WTC11 (cell line): ENCODE measurements around the gene PHF14. TPM values are rescaled to one million over a fixed set of nuclear protein-coding genes. Genes with fewer than 3 reads are reported as not detected.
"Not testable (repeated sequence)": the region's sequence is repeated elsewhere in the genome, so short reads cannot be mapped to it uniquely, and the experiment has no call there.

Experiments used
- ATAC-seq: fragments of 200-7000 bp; cut with Tn5 transposase; 2 replicates; pipeline ENCODE4 v1.10.0; 2021; ENCODE audit warnings: mild to moderate bottlenecking, moderate library complexity
- CTCF ChIA-PET: fragments of 300-600 bp; sonication (Branson Sonifier 250); formaldehyde crosslinking; loops from one replicate; lab custom pipeline; 2021; ENCODE audit warnings: antibody characterized with exemption; lab: Charles Lee
- POLR2A ChIA-PET: fragments of 350-600 bp; sonication (Branson Sonifier 250); formaldehyde crosslinking; loops from one replicate; lab custom pipeline; 2021; ENCODE audit warnings: antibody characterized with exemption; lab: Charles Lee
- DNase-seq: peaks from one replicate; pipeline ENCODE4 v3.0.0; 2021; ENCODE audit warnings: low spot score
- H3K27ac Mint-ChIP-seq: 2 replicates; pipeline ENCODE4 v1.8.0; 2021; ENCODE audit warnings: mixed read lengths
- H3K27me3 Mint-ChIP-seq: 2 replicates; pipeline ENCODE4 v1.8.0; 2021; ENCODE audit warnings: low read depth, mild to moderate bottlenecking, moderate library complexity, mixed read lengths
- H3K36me3 Mint-ChIP-seq: 2 replicates; pipeline ENCODE4 v1.8.0; 2021; ENCODE audit warnings: mixed read lengths
- H3K4me1 Mint-ChIP-seq: 2 replicates; pipeline ENCODE4 v1.8.0; 2022; ENCODE audit warnings: mixed read lengths
- H3K4me3 Mint-ChIP-seq: 2 replicates; pipeline ENCODE4 v1.8.0; 2021; ENCODE audit warnings: mild to moderate bottlenecking, moderate library complexity, mixed read lengths
- H3K9me3 Mint-ChIP-seq: 2 replicates; pipeline ENCODE4 v1.8.0; 2021; ENCODE audit warnings: mixed read lengths
- AR ChIP-seq: fragments of 250-450 bp; sonication (Bioruptor Pico); IDR thresholded peaks from 2 replicates; pipeline ENCODE4 v1.9.0; 2021; ENCODE audit warnings: mild to moderate bottlenecking
- ATF1 ChIP-seq: sonication (generic); formaldehyde crosslinking; IDR thresholded peaks from 2 replicates; pipeline ENCODE4 v1.8.1; 2023; ENCODE audit warnings: mild to moderate bottlenecking, moderate library complexity, missing genetic modification reagents
- EMX1 ChIP-seq: fragments of 250-450 bp; sonication (Bioruptor Pico); IDR thresholded peaks from 2 replicates; pipeline ENCODE4 v1.8.0; 2021; ENCODE audit warnings: mild to moderate bottlenecking
- FOXJ3 ChIP-seq: sonication (generic); formaldehyde crosslinking; IDR thresholded peaks from 2 replicates; pipeline ENCODE4 v1.9.0; 2021; ENCODE audit warnings: missing genetic modification reagents, mild to moderate bottlenecking, borderline replicate concordance
- NFE2L1 ChIP-seq: sonication (generic); formaldehyde crosslinking; IDR thresholded peaks from 2 replicates; pipeline ENCODE4 v1.8.1; 2023; ENCODE audit warnings: missing genetic modification reagents
- SOX15 ChIP-seq: fragments of 250-450 bp; sonication (Bioruptor Pico); IDR thresholded peaks from 2 replicates; pipeline ENCODE4 v1.9.0; 2021; ENCODE audit warnings: mild to moderate bottlenecking
- TEAD1 ChIP-seq: sonication (generic); formaldehyde crosslinking; IDR thresholded peaks from 2 replicates; pipeline ENCODE4 v1.8.0; 2022; ENCODE audit warnings: mild to moderate bottlenecking, missing genetic modification reagents
- ZNF232 ChIP-seq: sonication (generic); formaldehyde crosslinking; IDR thresholded peaks from 2 replicates; pipeline ENCODE4 v1.8.0; 2022; ENCODE audit warnings: mild to moderate bottlenecking, missing genetic modification reagents
- ZNF281 ChIP-seq: sonication (generic); formaldehyde crosslinking; IDR thresholded peaks from 2 replicates; pipeline ENCODE4 v1.8.0; 2023; ENCODE audit warnings: mild to moderate bottlenecking, missing genetic modification reagents
- ZNF532 ChIP-seq: fragments of 250-450 bp; sonication (Bioruptor Pico); IDR thresholded peaks from 2 replicates; pipeline ENCODE4 v1.9.0; 2021; ENCODE audit warnings: mild to moderate bottlenecking, borderline replicate concordance
- total RNA-seq: library from RNA; stranded (reverse); gene quantifications from 3 replicates; pipeline ENCODE4 v1.2.3, GENCODE V29; 2021

PHF14 gene
- total RNA-seq, 1 experiment from 2014 or later, result 47.7 TPM

GRCh38 chr7:10952588-10952987 is 21.1 kb upstream of the PHF14 start:
- ChIA-PET POLR2A (no interaction called here), CTCF (no interaction called here)
- Mint-ChIP-seq H3K36me3 (peaks cover 29% of the 10 kb centered on the region), H3K27me3 (peaks cover 5% of the 10 kb centered on the region; the same call in 1 of the 2 replicates), H3K4me1 (no peaks in the 10 kb centered on the region), H3K27ac (no peak overlapping the region), H3K9me3 (peaks cover 39% of the 10 kb centered on the region), H3K4me3 (no peak overlapping the region)
- ATAC-seq, result no peak
- TF ChIP-seq TEAD1 (CRISPR knock-in tag), result no peak
- no peak for DNase-seq

- H3K4me1 Mint-ChIP-seq, H3K27ac Mint-ChIP-seq, CTCF ChIA-PET, H3K4me3 Mint-ChIP-seq, DNase-seq, H3K27me3 Mint-ChIP-seq, ATAC-seq: not testable (repeated sequence)
- Mint-ChIP-seq H3K9me3 (peaks cover 39% of the 10 kb centered on the region), H3K36me3 (peaks cover 29% of the 10 kb centered on the region)
- POLR2A ChIA-PET, result interaction anchor here (0.6 to 0.7 kb wide), 2 partner anchors 37 to 979 kb away, joined by 3 to 4 read pairs; no protein-coding TSS in a partner anchor
Observed at GRCh38 chr7:10953078-10953750, 20.5 kb upstream of the PHF14 start.

GRCh38 chr7:10956528-10956927 is 17.1 kb upstream of the PHF14 start:
- CTCF ChIA-PET, result no interaction called here
- H3K27ac Mint-ChIP-seq, result no peak overlapping the region
- POLR2A ChIA-PET, result no interaction called here
- TF ChIP-seq ATF1 (CRISPR knock-in tag) (no peak), SOX15 (CRISPR knock-in tag) (no peak)
- no peaks in the 10 kb centered on the region for H3K4me1 Mint-ChIP-seq
- H3K4me3 Mint-ChIP-seq, result no peak overlapping the region
- H3K9me3 Mint-ChIP-seq, result peaks cover 30% of the 10 kb centered on the region
- DNase-seq (no peak), ATAC-seq (no peak)
- no peaks in the 10 kb centered on the region for H3K27me3 Mint-ChIP-seq
- peaks cover 22% of the 10 kb centered on the region for H3K36me3 Mint-ChIP-seq

- Mint-ChIP-seq H3K27me3 (peaks cover 20% of the 10 kb centered on the region), H3K9me3 (peaks cover 24% of the 10 kb centered on the region)
- H3K36me3 Mint-ChIP-seq, H3K4me3 Mint-ChIP-seq, ATAC-seq, CTCF ChIA-PET, POLR2A ChIA-PET, H3K27ac Mint-ChIP-seq, DNase-seq, H3K4me1 Mint-ChIP-seq: not testable (repeated sequence)
Observed at GRCh38 chr7:10960242-10960641, 13.4 kb upstream of the PHF14 start.

GRCh38 chr7:10965016-10965415 is 8.7 kb upstream of the PHF14 start:
- H3K4me1 Mint-ChIP-seq, ATAC-seq, H3K27ac Mint-ChIP-seq, H3K36me3 Mint-ChIP-seq, H3K4me3 Mint-ChIP-seq, CTCF ChIA-PET, DNase-seq, POLR2A ChIA-PET: not testable (repeated sequence)
- peaks cover 23% of the 10 kb centered on the region for H3K27me3 Mint-ChIP-seq
- H3K9me3 Mint-ChIP-seq, result peaks cover 22% of the 10 kb centered on the region

GRCh38 chr7:10972174-10972573 is 1.5 kb upstream of the PHF14 start:
- DNase-seq (no peak), ATAC-seq (no peak)
- ChIA-PET CTCF (no interaction called here), POLR2A (no interaction called here)
- Mint-ChIP-seq H3K4me1 (peaks cover 37% of the 10 kb centered on the region), H3K36me3 (peaks cover 16% of the 10 kb centered on the region), H3K9me3 (peaks cover 7% of the 10 kb centered on the region), H3K27me3 (no peaks in the 10 kb centered on the region; the same call in 1 of the 2 replicates), H3K27ac (peak overlapping the region; percentile 100; the same call in 1 of the 2 replicates), H3K4me3 (no peak overlapping the region)
- no peak for TF ChIP-seq ZNF232
- no peak for TF ChIP-seq NFE2L1
- TF ChIP-seq AR (CRISPR knock-in tag), result no peak
- no peak for TF ChIP-seq ZNF532
- TF ChIP-seq EMX1 (CRISPR knock-in tag), result no peak
- no peak for TF ChIP-seq FOXJ3 (CRISPR knock-in tag)
- no peak for TF ChIP-seq ZNF281
